NCI-H2196 (cell line): Measurements from ENCODE around the gene C2.
A peak's percentile ranks its signal among the peaks of the same experiment; 100 is the strongest.

Experiments used
- DNase-seq: peaks from one replicate; lab custom pipeline; 2025; ENCODE audit not compliant: unreplicated experiment; lab: John Stamatoyannopoulos, UW

The C2 gene

GRCh38 chr6:31927242-31927862 lies at the start of gene C2:
Gene C2 (plus strand): TSS chr6:31927717. CDS start chr6:31927753, 36 bp downstream.
- no peak for DNase-seq

- no peak for DNase-seq
These were observed 49.3 kb upstream of the C2 start for GRCh38 chr6:31878222-31878621.

GRCh38 chr6:31878726-31879125 lies 48.8 kb upstream of the C2 start, which contains the start of gene SLC44A4:
Gene SLC44A4 (minus strand): TSS chr6:31878997. CDS start chr6:31878980, 17 bp downstream.
- DNase-seq: no peak

GRCh38 chr6:31879143-31879542 lies 48.4 kb upstream of the C2 start:
- no peak for DNase-seq

GRCh38 chr6:31879901-31880300 lies 47.6 kb upstream of the C2 start:
- DNase-seq: no peak

- no peak for DNase-seq
These were observed 46.9 kb upstream of the C2 start for GRCh38 chr6:31880616-31881015.

GRCh38 chr6:31881136-31881859 lies 46.2 kb upstream of the C2 start:
- no peak for DNase-seq

GRCh38 chr6:31882344-31882743 lies 45.2 kb upstream of the C2 start:
- DNase-seq: peak; percentile 85

GRCh38 chr6:31883676-31884075 lies 43.8 kb upstream of the C2 start:
- no peak for DNase-seq

GRCh38 chr6:31884528-31885035 lies 42.9 kb upstream of the C2 start:
- DNase-seq: no peak

GRCh38 chr6:31886541-31886991 lies 41.0 kb upstream of the C2 start:
- DNase-seq: no peak

GRCh38 chr6:31887173-31888007 lies 40.1 kb upstream of the C2 start:
- DNase-seq: no peak

- peak; percentile 49 for DNase-seq
These were observed 39.0 kb upstream of the C2 start for GRCh38 chr6:31888276-31889258.

GRCh38 chr6:31889331-31889972 lies 38.1 kb upstream of the C2 start:
- no peak for DNase-seq

GRCh38 chr6:31892821-31893220 lies 34.7 kb upstream of the C2 start:
- no peak for DNase-seq

GRCh38 chr6:31896493-31896855 lies 31.0 kb upstream of the C2 start:
- DNase-seq: no peak

GRCh38 chr6:31896856-31897611 lies 30.5 kb upstream of the C2 start:
- DNase-seq: no peak

- DNase-seq: peak; percentile 89
These were observed 29.7 kb upstream of the C2 start, which contains the start of gene EHMT2 for GRCh38 chr6:31897612-31898382. Gene EHMT2 (minus strand): TSS chr6:31897698. CDS start chr6:31897677, 21 bp downstream.
